PFSK-1 (cell line): ENCODE results near the gene MAST2.

ENCODE experiments used
- POLR2AphosphoS5 ChIP-seq: IDR thresholded peaks from 2 replicates; pipeline ENCODE4 v1.6.1; 2012; ENCODE audit warnings: low read depth, mild to moderate bottlenecking, control low read depth, low read length, moderate library complexity
- TAF1 ChIP-seq: IDR thresholded peaks from 2 replicates; pipeline ENCODE4 v1.6.1; 2012; ENCODE audit warnings: low read length, control low read depth, borderline replicate concordance; ENCODE audit not compliant: insufficient read depth
- TF ChIP-seq, protein P1 (sequence below), 2 experiments: IDR thresholded peaks; 2 replicates each; pipeline versions ENCODE4 v1.6.1 to v1.8.0; 2011 to 2012; ENCODE audit warnings: low read depth in 2 of 2, low read length in 2 of 2, control low read depth in 1 of 2, inconsistent platforms in 1 of 2, mild to moderate bottlenecking in 1 of 2, moderate library complexity in 1 of 2; ENCODE audit not compliant: insufficient read depth in 1 of 2

DNA sequence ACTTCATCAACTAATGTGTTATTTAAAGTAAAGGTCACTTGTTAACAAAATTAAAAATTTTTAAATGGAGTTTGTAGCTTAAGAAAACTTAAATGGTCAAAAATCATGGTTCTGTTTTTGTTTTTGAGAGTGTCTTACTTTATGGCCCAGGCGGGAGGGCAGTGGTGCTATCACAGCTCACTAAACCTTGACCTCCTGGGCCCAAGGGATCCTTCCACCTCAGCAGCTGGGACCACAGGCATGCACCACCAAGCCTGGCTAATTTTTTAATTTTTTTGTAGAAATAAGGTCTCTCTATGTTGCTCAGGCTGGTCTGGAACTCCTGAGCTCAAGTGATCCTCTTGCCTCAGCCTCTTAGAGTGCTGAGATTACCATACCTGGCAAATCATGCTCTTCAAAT is 111.4 kb downstream of the MAST2 start:
- TF ChIP-seq POLR2AphosphoS5, result no peak
- TF ChIP-seq TAF1, result no peak
- TF ChIP-seq, protein P1, sequence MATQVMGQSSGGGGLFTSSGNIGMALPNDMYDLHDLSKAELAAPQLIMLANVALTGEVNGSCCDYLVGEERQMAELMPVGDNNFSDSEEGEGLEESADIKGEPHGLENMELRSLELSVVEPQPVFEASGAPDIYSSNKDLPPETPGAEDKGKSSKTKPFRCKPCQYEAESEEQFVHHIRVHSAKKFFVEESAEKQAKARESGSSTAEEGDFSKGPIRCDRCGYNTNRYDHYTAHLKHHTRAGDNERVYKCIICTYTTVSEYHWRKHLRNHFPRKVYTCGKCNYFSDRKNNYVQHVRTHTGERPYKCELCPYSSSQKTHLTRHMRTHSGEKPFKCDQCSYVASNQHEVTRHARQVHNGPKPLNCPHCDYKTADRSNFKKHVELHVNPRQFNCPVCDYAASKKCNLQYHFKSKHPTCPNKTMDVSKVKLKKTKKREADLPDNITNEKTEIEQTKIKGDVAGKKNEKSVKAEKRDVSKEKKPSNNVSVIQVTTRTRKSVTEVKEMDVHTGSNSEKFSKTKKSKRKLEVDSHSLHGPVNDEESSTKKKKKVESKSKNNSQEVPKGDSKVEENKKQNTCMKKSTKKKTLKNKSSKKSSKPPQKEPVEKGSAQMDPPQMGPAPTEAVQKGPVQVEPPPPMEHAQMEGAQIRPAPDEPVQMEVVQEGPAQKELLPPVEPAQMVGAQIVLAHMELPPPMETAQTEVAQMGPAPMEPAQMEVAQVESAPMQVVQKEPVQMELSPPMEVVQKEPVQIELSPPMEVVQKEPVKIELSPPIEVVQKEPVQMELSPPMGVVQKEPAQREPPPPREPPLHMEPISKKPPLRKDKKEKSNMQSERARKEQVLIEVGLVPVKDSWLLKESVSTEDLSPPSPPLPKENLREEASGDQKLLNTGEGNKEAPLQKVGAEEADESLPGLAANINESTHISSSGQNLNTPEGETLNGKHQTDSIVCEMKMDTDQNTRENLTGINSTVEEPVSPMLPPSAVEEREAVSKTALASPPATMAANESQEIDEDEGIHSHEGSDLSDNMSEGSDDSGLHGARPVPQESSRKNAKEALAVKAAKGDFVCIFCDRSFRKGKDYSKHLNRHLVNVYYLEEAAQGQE (IDR thresholded peaks at IDR 0.05; ENCODE audit: insufficient read depth in 1 of 2, low read depth in 2 of 2, low read length in 2 of 2), result no peak
